ENCODE data around the gene PDLIM4. TPM values are rescaled to one million over a fixed set of nuclear protein-coding genes. Genes with fewer than 3 reads are reported as not detected.

PDLIM4 gene
- total RNA-seq, 3 donors from 2014 or later = 5.1 to 59.0 (median 5.6) TPM

GRCh38 chr5:132301344-132302271, 44.1 kb downstream of the PDLIM4 start:
- ATAC-seq (peak; percentile 96), DNase-seq (peak in 1 of 3 donors; percentile 50)
- peaks cover 16% of the 10 kb centered on the region for H3K4me1 ChIP-seq (ENCODE audit: low read depth)
- TF ChIP-seq CTCF (IDR thresholded peaks at IDR 0.05) = no peak
- H3K36me3 ChIP-seq (ENCODE audit: low read depth) = no peaks in the 10 kb centered on the region
- intact Hi-C loops (cut with DNase I, micrococcal nuclease) = no loop called here
- no peak overlapping the region for H3K4me3 ChIP-seq
- peaks cover 9% of the 10 kb centered on the region for H3K9me3 ChIP-seq

GRCh38 chr5:132302413-132302812, 44.9 kb downstream of the PDLIM4 start:
- DNase-seq = no peak
- peaks cover 22% of the 10 kb centered on the region for H3K4me1 ChIP-seq (ENCODE audit: low read depth)
- ATAC-seq = no peak
- TF ChIP-seq CTCF (IDR thresholded peaks at IDR 0.05) = no peak
- H3K4me3 ChIP-seq = no peak overlapping the region
- H3K9me3 ChIP-seq = peaks cover 9% of the 10 kb centered on the region
- intact Hi-C loops (cut with DNase I, micrococcal nuclease) = no loop called here
- no peaks in the 10 kb centered on the region for H3K36me3 ChIP-seq (ENCODE audit: low read depth)

GRCh38 chr5:132303589-132303988, 46.1 kb downstream of the PDLIM4 start:
- no peak for TF ChIP-seq CTCF (IDR thresholded peaks at IDR 0.05)
- Histone ChIP-seq H3K4me3 (no peak overlapping the region), H3K4me1 (ENCODE audit: low read depth) (peaks cover 25% of the 10 kb centered on the region), H3K36me3 (ENCODE audit: low read depth) (no peaks in the 10 kb centered on the region), H3K9me3 (peaks cover 9% of the 10 kb centered on the region)
- ATAC-seq = no peak
- intact Hi-C loops (cut with DNase I, micrococcal nuclease) = no loop called here
- DNase-seq = no peak

GRCh38 chr5:132305420-132305819, 47.9 kb downstream of the PDLIM4 start:
- DNase-seq (no peak), ATAC-seq (no peak)
- TF ChIP-seq CTCF (IDR thresholded peaks at IDR 0.05) = no peak
- no peaks in the 10 kb centered on the region for H3K36me3 ChIP-seq (ENCODE audit: low read depth)
- peaks cover 32% of the 10 kb centered on the region for H3K4me1 ChIP-seq (ENCODE audit: low read depth)
- peaks cover 9% of the 10 kb centered on the region for H3K9me3 ChIP-seq
- H3K4me3 ChIP-seq = no peak overlapping the region
- intact Hi-C loops (cut with DNase I, micrococcal nuclease) = no loop called here

- Histone ChIP-seq H3K9me3 (peaks cover 9% of the 10 kb centered on the region), H3K36me3 (ENCODE audit: low read depth) (no peaks in the 10 kb centered on the region), H3K4me1 (ENCODE audit: low read depth) (peaks cover 15% of the 10 kb centered on the region), H3K4me3 (no peak overlapping the region)
- DNase-seq (no peak), ATAC-seq (no peak)
- intact Hi-C loops (cut with DNase I, micrococcal nuclease) = no loop called here
- TF ChIP-seq CTCF (IDR thresholded peaks at IDR 0.05) = no peak
Observed at GRCh38 chr5:132308701-132309100, 51.2 kb downstream of the PDLIM4 start.

Measured in mucosa of descending colon (tissue), 3 donors.